Measurements from ENCODE around the gene ZNF43.
"Not testable (repeated sequence)": the region's sequence is repeated elsewhere in the genome, so short reads cannot be mapped to it uniquely, and the experiment has no call there.

Gene ZNF43

GRCh38 chr19:21789466-21790085 is 46.4 kb downstream of the ZNF43 start:
- DNase-seq: no peak

- DNase-seq: no peak
Measured at GRCh38 chr19:21786936-21787335, 49.0 kb downstream of the ZNF43 start.

GRCh38 chr19:21775792-21776191 is 60.2 kb downstream of the ZNF43 start:
- not testable (repeated sequence) for DNase-seq

GRCh38 chr19:21767065-21767800 is 68.7 kb downstream of the ZNF43 start, which contains the start of gene ZNF100:
Gene ZNF100 (minus strand): TSS chr19:21767579. CDS start chr19:21767429, 150 bp downstream.
- DNase-seq: peak; percentile 81

GRCh38 chr19:21766705-21767064 is 69.3 kb downstream of the ZNF43 start:
- not testable (repeated sequence) for DNase-seq

- DNase-seq: no peak
Measured at GRCh38 chr19:21765151-21765550, 70.8 kb downstream of the ZNF43 start.

GRCh38 chr19:21761547-21761946 is 74.4 kb downstream of the ZNF43 start:
- DNase-seq: not testable (repeated sequence)

GRCh38 chr19:21758296-21758695 is 77.7 kb downstream of the ZNF43 start:
- no peak for DNase-seq

- not testable (repeated sequence) for DNase-seq
Measured at GRCh38 chr19:21755555-21755954, 80.4 kb downstream of the ZNF43 start.

Measured in activated T-cell treated with anti-CD3 and anti-CD28 coated beads, Interleukin-2, amount 50 U/mL, for 1 hour (primary cell).